ENCODE data around the gene SPRN.

Gene SPRN

GRCh38 chr10:133375357-133376115 is 48.9 kb downstream of the SPRN start:
- no peak for DNase-seq (ENCODE audit: extremely low read depth, low read depth)
- TF ChIP-seq CTCF (IDR thresholded peaks at IDR 0.05; ENCODE audit: low read depth, low read length): no peak

- TF ChIP-seq CTCF (IDR thresholded peaks at IDR 0.05; ENCODE audit: low read depth, low read length): no peak
- DNase-seq (ENCODE audit: extremely low read depth, low read depth): peak; percentile 72
These were observed 51.0 kb downstream of the SPRN start, which contains the start of gene ECHS1 for GRCh38 chr10:133373174-133374090. TSS of gene ECHS1 (minus strand) at chr10:133373354. CDS start at chr10:133373333, 21 bp downstream.

GRCh38 chr10:133372507-133372906 is 51.9 kb downstream of the SPRN start:
- DNase-seq (ENCODE audit: extremely low read depth, low read depth): no peak
- TF ChIP-seq CTCF (IDR thresholded peaks at IDR 0.05; ENCODE audit: low read depth, low read length): no peak
